ENCODE data around the gene ING4. TPM values are rescaled to one million over a fixed set of nuclear protein-coding genes. Genes with fewer than 3 reads are reported as not detected.

ING4 gene
- total RNA-seq, 1 experiment from 2014 or later, result 15.2 TPM

DNA sequence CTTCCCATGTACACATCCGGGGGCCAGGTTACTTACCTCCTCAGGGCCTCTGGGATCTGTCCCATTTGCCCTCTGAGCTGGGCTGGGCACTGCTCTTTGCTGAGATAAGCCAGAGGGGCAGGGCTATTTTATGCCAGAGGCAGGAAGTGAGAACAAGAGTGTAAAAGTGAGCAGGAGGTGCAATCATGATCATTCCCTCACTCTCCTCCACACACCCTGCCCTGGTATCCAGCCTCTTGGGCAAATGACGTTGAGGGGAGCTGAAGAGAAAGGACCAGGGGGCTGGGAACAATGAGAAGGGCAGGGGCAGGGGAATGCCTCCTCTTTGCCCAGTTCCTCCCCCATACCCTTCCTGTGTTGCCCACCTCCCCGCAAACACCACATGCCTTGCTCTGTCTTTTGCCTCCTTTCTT, 31.4 kb downstream of the ING4 start:
- no peaks in the 10 kb centered on the region for H3K27me3 Mint-ChIP-seq (ENCODE audit: insufficient read depth, unreplicated experiment)
- no peaks in the 10 kb centered on the region for H3K9me3 Mint-ChIP-seq (ENCODE audit: unreplicated experiment)
- H3K4me1 Mint-ChIP-seq (ENCODE audit: insufficient read depth, unreplicated experiment), result peaks cover 17% of the 10 kb centered on the region
- intact Hi-C loops (cut with micrococcal nuclease), result no loop called here
- no TSS peak for BruUV-seq (replicated peaks)
- CTCF ChIA-PET, result interaction anchor here (0.6 to 2.0 kb wide), 2 partner anchors 13 to 122 kb away, joined by 3 to 10 read pairs; partner anchors contain the start of gene MLF2
- H3K36me3 Mint-ChIP-seq (ENCODE audit: insufficient read depth, unreplicated experiment), result no peaks in the 10 kb centered on the region
- H3K4me3 Mint-ChIP-seq (ENCODE audit: unreplicated experiment), result no peak overlapping the region
- no peak for DNase-seq (ENCODE audit: unreplicated experiment)
- H3K27ac Mint-ChIP-seq (ENCODE audit: low read depth, unreplicated experiment), result no peak overlapping the region
- TF ChIP-seq, protein P1, sequence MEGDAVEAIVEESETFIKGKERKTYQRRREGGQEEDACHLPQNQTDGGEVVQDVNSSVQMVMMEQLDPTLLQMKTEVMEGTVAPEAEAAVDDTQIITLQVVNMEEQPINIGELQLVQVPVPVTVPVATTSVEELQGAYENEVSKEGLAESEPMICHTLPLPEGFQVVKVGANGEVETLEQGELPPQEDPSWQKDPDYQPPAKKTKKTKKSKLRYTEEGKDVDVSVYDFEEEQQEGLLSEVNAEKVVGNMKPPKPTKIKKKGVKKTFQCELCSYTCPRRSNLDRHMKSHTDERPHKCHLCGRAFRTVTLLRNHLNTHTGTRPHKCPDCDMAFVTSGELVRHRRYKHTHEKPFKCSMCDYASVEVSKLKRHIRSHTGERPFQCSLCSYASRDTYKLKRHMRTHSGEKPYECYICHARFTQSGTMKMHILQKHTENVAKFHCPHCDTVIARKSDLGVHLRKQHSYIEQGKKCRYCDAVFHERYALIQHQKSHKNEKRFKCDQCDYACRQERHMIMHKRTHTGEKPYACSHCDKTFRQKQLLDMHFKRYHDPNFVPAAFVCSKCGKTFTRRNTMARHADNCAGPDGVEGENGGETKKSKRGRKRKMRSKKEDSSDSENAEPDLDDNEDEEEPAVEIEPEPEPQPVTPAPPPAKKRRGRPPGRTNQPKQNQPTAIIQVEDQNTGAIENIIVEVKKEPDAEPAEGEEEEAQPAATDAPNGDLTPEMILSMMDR (IDR thresholded peaks at IDR 0.05; ENCODE audit: unreplicated experiment), result no peak
- POLR2A ChIA-PET, result no interaction called here

DNA sequence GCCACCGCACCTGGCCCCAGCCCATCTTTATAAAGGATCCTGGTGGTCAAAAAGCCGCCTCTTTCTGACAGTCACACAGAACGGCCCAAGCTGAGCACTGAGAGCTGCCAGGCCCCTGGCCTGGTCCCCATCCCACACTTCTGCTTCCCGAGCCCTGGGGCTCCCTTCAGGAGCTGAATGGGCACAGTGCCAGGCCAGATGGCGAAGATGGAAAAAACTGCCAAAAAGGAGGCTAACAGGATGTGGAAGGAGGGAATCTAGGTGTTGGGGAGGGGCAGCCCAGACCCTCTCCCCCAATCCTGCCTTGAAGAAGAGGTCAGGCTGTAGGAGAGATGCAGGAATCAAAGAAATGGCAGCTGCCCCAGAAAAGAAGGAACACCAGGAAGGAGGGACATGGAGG, 32.2 kb downstream of the ING4 start:
- Mint-ChIP-seq H3K27me3 (ENCODE audit: insufficient read depth, unreplicated experiment) (no peaks in the 10 kb centered on the region), H3K27ac (ENCODE audit: low read depth, unreplicated experiment) (no peak overlapping the region), H3K4me3 (ENCODE audit: unreplicated experiment) (no peak overlapping the region), H3K36me3 (ENCODE audit: insufficient read depth, unreplicated experiment) (no peaks in the 10 kb centered on the region), H3K4me1 (ENCODE audit: insufficient read depth, unreplicated experiment) (peaks cover 9% of the 10 kb centered on the region), H3K9me3 (ENCODE audit: unreplicated experiment) (no peaks in the 10 kb centered on the region)
- TF ChIP-seq, protein P1 (IDR thresholded peaks at IDR 0.05; ENCODE audit: unreplicated experiment), result no peak
- ChIA-PET POLR2A (interaction anchor here (0.7 kb wide), 1 partner anchor 21 kb away, joined by 6 read pairs; no protein-coding TSS in a partner anchor), CTCF (interaction anchor here (2.0 kb wide), 1 partner anchor 12 kb away, joined by 10 read pairs; no protein-coding TSS in a partner anchor)
- no peak for DNase-seq (ENCODE audit: unreplicated experiment)
- intact Hi-C loops (cut with micrococcal nuclease), result no loop called here
- no TSS peak for BruUV-seq (replicated peaks)

DNA sequence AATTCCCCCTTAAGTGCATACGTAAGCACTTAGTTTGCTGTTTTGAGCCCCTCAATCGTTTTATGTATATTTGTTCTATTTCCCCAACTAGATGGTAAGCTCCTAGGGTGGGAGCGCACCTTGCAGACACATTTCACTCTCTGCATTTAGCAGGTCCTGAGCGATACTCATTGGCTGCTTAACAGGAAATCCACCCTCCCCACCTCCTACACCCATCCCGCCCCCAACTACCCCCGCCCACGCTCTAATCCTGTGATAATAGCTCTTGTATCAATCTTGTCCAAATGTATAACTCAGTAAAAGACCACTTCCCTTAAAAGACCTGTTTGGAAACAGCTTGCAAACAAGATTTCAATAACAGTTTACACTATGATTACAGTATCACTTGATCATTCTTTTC, 35.3 kb downstream of the ING4 start:
- CTCF ChIA-PET, result interaction anchor here (0.6 to 1.3 kb wide), 3 partner anchors 10 to 36 kb away, joined by 3 to 5 read pairs (median 3); no protein-coding TSS in a partner anchor
- H3K4me1 Mint-ChIP-seq (ENCODE audit: insufficient read depth, unreplicated experiment), result peaks cover 6% of the 10 kb centered on the region
- DNase-seq (ENCODE audit: unreplicated experiment), result no peak
- intact Hi-C loops (cut with micrococcal nuclease), result no loop called here
- no peaks in the 10 kb centered on the region for H3K27me3 Mint-ChIP-seq (ENCODE audit: insufficient read depth, unreplicated experiment)
- H3K9me3 Mint-ChIP-seq (ENCODE audit: unreplicated experiment), result no peaks in the 10 kb centered on the region
- POLR2A ChIA-PET, result interaction anchor here (0.8 kb wide), 1 partner anchor 19 kb away, joined by 3 read pairs; no protein-coding TSS in a partner anchor
- H3K36me3 Mint-ChIP-seq (ENCODE audit: insufficient read depth, unreplicated experiment), result no peaks in the 10 kb centered on the region
- H3K4me3 Mint-ChIP-seq (ENCODE audit: unreplicated experiment), result no peak overlapping the region
- no peak overlapping the region for H3K27ac Mint-ChIP-seq (ENCODE audit: low read depth, unreplicated experiment)
- BruUV-seq (replicated peaks), result no TSS peak
- TF ChIP-seq, protein P1 (IDR thresholded peaks at IDR 0.05; ENCODE audit: unreplicated experiment), result no peak

DNA sequence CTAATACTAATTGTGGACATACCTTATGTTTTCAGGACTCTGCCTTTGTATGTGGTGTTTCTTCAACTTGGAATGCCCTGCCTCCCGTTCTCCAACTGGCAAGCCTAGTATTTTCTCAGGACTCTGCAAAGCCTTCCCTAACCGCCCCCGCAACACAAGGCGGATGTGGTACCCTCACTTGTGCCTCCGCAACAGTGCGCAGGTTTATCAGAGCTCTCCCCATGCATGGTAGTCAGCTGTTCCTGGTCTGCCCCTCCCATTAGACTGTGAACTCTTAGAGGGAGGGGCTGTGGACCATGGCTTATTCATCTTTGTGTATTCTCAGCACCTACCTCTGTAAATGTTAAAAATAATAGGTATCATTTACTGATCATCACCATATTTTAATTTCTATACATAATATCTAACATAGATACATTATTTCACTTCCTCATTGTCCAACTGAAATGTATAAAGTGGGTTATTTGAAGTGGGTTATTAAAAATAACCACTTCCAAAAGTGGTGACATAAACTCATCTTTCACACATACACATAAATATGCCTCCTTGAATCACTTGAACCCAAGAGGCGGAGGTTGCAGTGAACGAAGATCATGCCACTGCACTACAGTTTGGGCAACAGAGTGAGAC, 36.1 kb downstream of the ING4 start:
- CTCF ChIA-PET, result no interaction called here
- Mint-ChIP-seq H3K36me3 (ENCODE audit: insufficient read depth, unreplicated experiment) (no peaks in the 10 kb centered on the region), H3K4me1 (ENCODE audit: insufficient read depth, unreplicated experiment) (peaks cover 6% of the 10 kb centered on the region)

More for the DNA sequence above, 36.1 kb downstream of the ING4 start:
- Mint-ChIP-seq H3K9me3 (ENCODE audit: unreplicated experiment) (no peaks in the 10 kb centered on the region), H3K27me3 (ENCODE audit: insufficient read depth, unreplicated experiment) (no peaks in the 10 kb centered on the region), H3K4me3 (ENCODE audit: unreplicated experiment) (no peak overlapping the region), H3K27ac (ENCODE audit: low read depth, unreplicated experiment) (no peak overlapping the region)
- TF ChIP-seq, protein P1 (IDR thresholded peaks at IDR 0.05; ENCODE audit: unreplicated experiment), result no peak
- POLR2A ChIA-PET, result no interaction called here
- no TSS peak for BruUV-seq (replicated peaks)
- no peak for DNase-seq (ENCODE audit: unreplicated experiment)
- intact Hi-C loops (cut with micrococcal nuclease), result no loop called here
